ENCODE data around the gene PIWIL4.

GRCh38 chr11:94584978-94585377, 17.8 kb downstream of the PIWIL4 start:
- no peak for TF ChIP-seq BACH1 (IDR thresholded peaks at IDR 0.05; ENCODE audit: low read length)
- no peak for TF ChIP-seq CTCF (IDR thresholded peaks at IDR 0.05; ENCODE audit: control extremely low read depth in 1 of 3, insufficient read depth in 1 of 3, low read depth in 1 of 3, low read length in 3 of 3)
- TF ChIP-seq EZH2 (IDR thresholded peaks at IDR 0.05; ENCODE audit: low read depth, low read length, severe bottlenecking) = no peak
- no peak for TF ChIP-seq ATF2 (IDR thresholded peaks at IDR 0.05; ENCODE audit: low read length)
- TF ChIP-seq CHD2 (IDR thresholded peaks at IDR 0.05; ENCODE audit: low read length) = no peak
- no peak for TF ChIP-seq POLR2AphosphoS5 (IDR thresholded peaks at IDR 0.05; ENCODE audit: low read depth, low read length)
- TF ChIP-seq, protein P1, sequence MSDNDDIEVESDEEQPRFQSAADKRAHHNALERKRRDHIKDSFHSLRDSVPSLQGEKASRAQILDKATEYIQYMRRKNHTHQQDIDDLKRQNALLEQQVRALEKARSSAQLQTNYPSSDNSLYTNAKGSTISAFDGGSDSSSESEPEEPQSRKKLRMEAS (IDR thresholded peaks at IDR 0.05) = no peak
- TF ChIP-seq EP300 (IDR thresholded peaks at IDR 0.05; ENCODE audit: borderline replicate concordance in 1 of 2, low read depth in 2 of 2, low read length in 2 of 2) = no peak
